Measurements from ENCODE around the gene ZFYVE26. TPM values are rescaled to one million over a fixed set of nuclear protein-coding genes. Genes with fewer than 3 reads are reported as not detected.
A peak's percentile ranks its signal among the peaks of the same experiment; 100 is the strongest.

ZFYVE26 gene
- total RNA-seq, 1 donor from 2014 or later = 42.9 TPM

- H3K36me3 ChIP-seq = peaks cover 100% of the 10 kb centered on the region
- ATAC-seq (no peak), DNase-seq (no peak)
- no peak for TF ChIP-seq CTCF (IDR thresholded peaks at IDR 0.05)
- H3K27me3 ChIP-seq = no peaks in the 10 kb centered on the region
- no peak overlapping the region for H3K27ac ChIP-seq
- intact Hi-C loops (cut with DNase I) = no loop called here
- H3K9me3 ChIP-seq = no peaks in the 10 kb centered on the region
- no peak overlapping the region for H3K4me3 ChIP-seq
- H3K4me1 ChIP-seq = no peaks in the 10 kb centered on the region
These were observed 42.5 kb downstream of the ZFYVE26 start for GRCh38 chr14:67773844-67774377.

GRCh38 chr14:67768219-67768618, 48.2 kb downstream of the ZFYVE26 start:
- no peak overlapping the region for H3K4me3 ChIP-seq
- TF ChIP-seq CTCF (IDR thresholded peaks at IDR 0.05) = no peak
- peaks cover 99% of the 10 kb centered on the region for H3K36me3 ChIP-seq
- H3K9me3 ChIP-seq = no peaks in the 10 kb centered on the region
- intact Hi-C loops (cut with DNase I) = no loop called here
- DNase-seq (no peak), ATAC-seq (no peak)
- peaks cover 12% of the 10 kb centered on the region for H3K4me1 ChIP-seq
- no peak overlapping the region for H3K27ac ChIP-seq
- no peaks in the 10 kb centered on the region for H3K27me3 ChIP-seq

- no peak overlapping the region for H3K27ac ChIP-seq
- ATAC-seq = peak; percentile 79
- peaks cover 98% of the 10 kb centered on the region for H3K36me3 ChIP-seq
These were observed 50.2 kb downstream of the ZFYVE26 start for GRCh38 chr14:67766035-67766680.

GRCh38 chr14:67765192-67765834, 51.1 kb downstream of the ZFYVE26 start:
- Histone ChIP-seq H3K9me3 (no peaks in the 10 kb centered on the region), H3K27me3 (no peaks in the 10 kb centered on the region), H3K27ac (no peak overlapping the region), H3K36me3 (peaks cover 98% of the 10 kb centered on the region), H3K4me1 (peaks cover 12% of the 10 kb centered on the region), H3K4me3 (no peak overlapping the region)
- no peak for ATAC-seq
- no peak for TF ChIP-seq CTCF (IDR thresholded peaks at IDR 0.05)
- intact Hi-C loops (cut with DNase I) = no loop called here
- no peak for DNase-seq

More at GRCh38 chr14:67766035-67766680, 50.2 kb downstream of the ZFYVE26 start:
- no peak for TF ChIP-seq CTCF (IDR thresholded peaks at IDR 0.05)
- intact Hi-C loops (cut with DNase I) = no loop called here
- no peak for DNase-seq
- H3K9me3 ChIP-seq = no peaks in the 10 kb centered on the region
- peaks cover 12% of the 10 kb centered on the region for H3K4me1 ChIP-seq
- H3K4me3 ChIP-seq = no peak overlapping the region
- no peaks in the 10 kb centered on the region for H3K27me3 ChIP-seq

- Histone ChIP-seq H3K9me3 (no peaks in the 10 kb centered on the region), H3K27ac (no peak overlapping the region), H3K4me1 (peaks cover 12% of the 10 kb centered on the region), H3K36me3 (peaks cover 98% of the 10 kb centered on the region), H3K27me3 (no peaks in the 10 kb centered on the region), H3K4me3 (no peak overlapping the region)
- TF ChIP-seq CTCF (IDR thresholded peaks at IDR 0.05) = no peak
- no peak for DNase-seq
- intact Hi-C loops (cut with DNase I) = no loop called here
- ATAC-seq = no peak
These were observed 51.9 kb downstream of the ZFYVE26 start for GRCh38 chr14:67764496-67764895.

All from upper lobe of right lung (tissue), 1 donor.